ENCODE results near the gene CDC42EP3. TPM values are rescaled to one million over a fixed set of nuclear protein-coding genes. Genes with fewer than 3 reads are reported as not detected.
A peak's percentile ranks its signal among the peaks of the same experiment; 100 is the strongest.

Gene CDC42EP3
- total RNA-seq, 4 donors from 2014 or later, result 8.1 to 24.7 (median 18.8) TPM

- no peak overlapping the region for H3K4me3 ChIP-seq (replicated peaks in 1 of 3)
- TF ChIP-seq POLR2A (IDR thresholded peaks at IDR 0.05), result no peak
- no peak for TF ChIP-seq CTCF (IDR thresholded peaks at IDR 0.05)
- intact Hi-C loops (cut with DNase I), result no loop called here
Observed at GRCh38 chr2:37602040-37602439, 69.4 kb downstream of the CDC42EP3 start.

GRCh38 chr2:37601569-37601968, 69.9 kb downstream of the CDC42EP3 start:
- 60 to 68% methylated on average over 1 of the region's 1 CpG for WGBS, 2 donors
- H3K4me3 ChIP-seq (replicated peaks in 1 of 3), result no peak overlapping the region
- H3K9me3 ChIP-seq, result no peaks in the 10 kb centered on the region
- TF ChIP-seq CTCF (IDR thresholded peaks at IDR 0.05), result no peak
- no peak for TF ChIP-seq POLR2A (IDR thresholded peaks at IDR 0.05)
- H3K27ac ChIP-seq, result no peak overlapping the region
- H3K27me3 ChIP-seq, result no peaks in the 10 kb centered on the region
- intact Hi-C loops (cut with DNase I), result no loop called here
- H3K36me3 ChIP-seq, result no peaks in the 10 kb centered on the region
- H3K4me1 ChIP-seq, result no peaks in the 10 kb centered on the region
- no peak for DNase-seq

More at GRCh38 chr2:37602040-37602439, 69.4 kb downstream of the CDC42EP3 start:
- DNase-seq, result no peak
- H3K27me3 ChIP-seq, result no peaks in the 10 kb centered on the region
- H3K36me3 ChIP-seq, result no peaks in the 10 kb centered on the region
- H3K9me3 ChIP-seq, result no peaks in the 10 kb centered on the region
- H3K27ac ChIP-seq, result no peak overlapping the region
- no peaks in the 10 kb centered on the region for H3K4me1 ChIP-seq
- 66 to 73% methylated on average over 2 of the region's 2 CpGs for WGBS, 2 donors

- intact Hi-C loops (cut with DNase I), result no loop called here
- H3K9me3 ChIP-seq, result no peaks in the 10 kb centered on the region
- H3K36me3 ChIP-seq, result no peaks in the 10 kb centered on the region
- 72 to 77% methylated on average over 1 of the region's 1 CpG for WGBS, 2 donors
- no peak for DNase-seq
- no peak overlapping the region for H3K27ac ChIP-seq
- no peak overlapping the region for H3K4me3 ChIP-seq (replicated peaks in 1 of 3)
- TF ChIP-seq CTCF (IDR thresholded peaks at IDR 0.05) (no peak), POLR2A (IDR thresholded peaks at IDR 0.05) (no peak)
- H3K4me1 ChIP-seq, result no peaks in the 10 kb centered on the region
- no peaks in the 10 kb centered on the region for H3K27me3 ChIP-seq
Observed at GRCh38 chr2:37600735-37601134, 70.7 kb downstream of the CDC42EP3 start.

- peak in 1 of 2 donors; percentile 8 for TF ChIP-seq POLR2A (IDR thresholded peaks at IDR 0.05)
- TF ChIP-seq CTCF (IDR thresholded peaks at IDR 0.05), result no peak
- H3K27ac ChIP-seq, result no peak overlapping the region
- peak in 1 of 2 donors; percentile 20 for DNase-seq
- no peaks in the 10 kb centered on the region for H3K36me3 ChIP-seq
- H3K9me3 ChIP-seq, result no peaks in the 10 kb centered on the region
- WGBS, 2 donors, result 81 to 86% methylated on average over 17 of the region's 17 CpGs
- no peak overlapping the region for H3K4me3 ChIP-seq (replicated peaks in 1 of 3)
- H3K4me1 ChIP-seq, result no peaks in the 10 kb centered on the region
- no peaks in the 10 kb centered on the region for H3K27me3 ChIP-seq
- intact Hi-C loops (cut with DNase I), result no loop called here
Observed at GRCh38 chr2:37599688-37600525, 71.5 kb downstream of the CDC42EP3 start.

- H3K9me3 ChIP-seq, result no peaks in the 10 kb centered on the region
- no peak for DNase-seq
- 82 to 86% methylated on average over 3 of the region's 3 CpGs for WGBS, 2 donors
- no peak for TF ChIP-seq POLR2A (IDR thresholded peaks at IDR 0.05)
- TF ChIP-seq CTCF (IDR thresholded peaks at IDR 0.05), result no peak
- no peak overlapping the region for H3K4me3 ChIP-seq (replicated peaks in 1 of 3)
- no peaks in the 10 kb centered on the region for H3K27me3 ChIP-seq
- H3K4me1 ChIP-seq, result no peaks in the 10 kb centered on the region
- no peak overlapping the region for H3K27ac ChIP-seq
- H3K36me3 ChIP-seq, result no peaks in the 10 kb centered on the region
- intact Hi-C loops (cut with DNase I), result no loop called here
Observed at GRCh38 chr2:37593694-37594093, 77.7 kb downstream of the CDC42EP3 start.

All from thyroid gland (tissue), 4 donors.